Osteocyte (in vitro differentiated cells): ENCODE results near the gene CCNI2. TPM values are rescaled to one million over a fixed set of nuclear protein-coding genes. Genes with fewer than 3 reads are reported as not detected.

Source experiments
- DNase-seq: peaks from one replicate; pipeline ENCODE4 v3.0.0; 2021; ENCODE audit warnings: mixed read lengths; ENCODE audit not compliant: unreplicated experiment; ENCODE audit errors: extremely low spot score
- H3K27ac Mint-ChIP-seq: one replicate; pipeline ENCODE4 v1.8.0; 2021; ENCODE audit warnings: mild to moderate bottlenecking, mixed read lengths; ENCODE audit not compliant: unreplicated experiment
- H3K27me3 Mint-ChIP-seq: one replicate; pipeline ENCODE4 v1.8.0; 2021; ENCODE audit warnings: mixed read lengths; ENCODE audit not compliant: unreplicated experiment
- H3K36me3 Mint-ChIP-seq: one replicate; pipeline ENCODE4 v1.8.0; 2021; ENCODE audit warnings: mixed read lengths; ENCODE audit not compliant: unreplicated experiment
- H3K4me1 Mint-ChIP-seq: one replicate; pipeline ENCODE4 v1.8.0; 2021; ENCODE audit warnings: mixed read lengths; ENCODE audit not compliant: unreplicated experiment
- H3K4me3 Mint-ChIP-seq: one replicate; pipeline ENCODE4 v1.8.0; 2021; ENCODE audit warnings: mild to moderate bottlenecking, moderate library complexity, mixed read lengths; ENCODE audit not compliant: unreplicated experiment
- H3K9me3 Mint-ChIP-seq: one replicate; pipeline ENCODE4 v1.8.0; 2021; ENCODE audit warnings: mixed read lengths; ENCODE audit not compliant: unreplicated experiment
- total RNA-seq: library from RNA; stranded (reverse); gene quantifications from 2 replicates; pipeline ENCODE4 v1.2.1, GENCODE V29; 2021
- TF ChIP-seq, protein P1 (sequence below): fragments of 200-600 bp; sonication (generic); IDR thresholded peaks from 2 replicates; pipeline ENCODE4 v1.5.0; 2021; ENCODE audit warnings: antibody characterized with exemption, mild to moderate bottlenecking, moderate library complexity

Gene CCNI2
- total RNA-seq, 1 donor from 2014 or later: not detected

DNA sequence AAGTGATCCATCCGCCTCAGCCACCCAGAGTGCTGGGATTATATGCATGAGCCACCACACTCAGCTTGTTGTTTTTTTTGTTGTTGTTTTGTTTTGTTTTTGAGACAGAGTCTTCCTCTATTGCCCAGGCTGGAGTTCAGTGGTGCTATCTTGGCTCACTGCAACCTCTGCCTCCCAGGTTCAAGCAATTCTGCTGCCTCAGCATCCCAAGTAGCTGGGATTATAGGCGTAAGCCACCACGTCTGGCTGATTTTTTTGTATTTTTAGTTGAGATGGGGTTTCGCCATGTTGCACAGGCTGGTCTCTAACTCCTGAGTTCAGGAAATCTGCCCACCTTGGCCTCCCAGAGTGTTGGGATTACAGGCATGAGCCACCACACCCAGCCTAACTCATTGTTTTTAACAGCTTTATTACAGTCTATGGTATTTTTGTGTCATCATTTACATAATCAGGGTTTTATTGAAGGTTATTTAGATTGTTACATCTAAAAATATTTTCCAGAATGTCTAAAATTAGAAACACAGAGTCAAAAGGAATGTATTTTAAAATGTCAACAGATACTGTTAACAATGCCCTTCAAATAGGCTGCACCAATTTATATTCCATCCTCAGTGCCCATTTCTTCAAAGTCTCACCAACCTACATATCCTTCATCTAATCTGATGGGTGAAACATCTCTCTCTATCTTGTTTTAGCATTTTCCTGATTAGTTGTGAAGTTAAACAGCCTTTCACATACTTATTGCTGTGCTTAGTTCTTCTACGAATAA lies 28.5 kb upstream of the CCNI2 start:
- H3K27me3 Mint-ChIP-seq: no peaks in the 10 kb centered on the region
- no peaks in the 10 kb centered on the region for H3K9me3 Mint-ChIP-seq
- no peak overlapping the region for H3K27ac Mint-ChIP-seq
- no peaks in the 10 kb centered on the region for H3K4me1 Mint-ChIP-seq
- H3K36me3 Mint-ChIP-seq: peaks cover 30% of the 10 kb centered on the region
- DNase-seq: no peak
- TF ChIP-seq, protein P1, sequence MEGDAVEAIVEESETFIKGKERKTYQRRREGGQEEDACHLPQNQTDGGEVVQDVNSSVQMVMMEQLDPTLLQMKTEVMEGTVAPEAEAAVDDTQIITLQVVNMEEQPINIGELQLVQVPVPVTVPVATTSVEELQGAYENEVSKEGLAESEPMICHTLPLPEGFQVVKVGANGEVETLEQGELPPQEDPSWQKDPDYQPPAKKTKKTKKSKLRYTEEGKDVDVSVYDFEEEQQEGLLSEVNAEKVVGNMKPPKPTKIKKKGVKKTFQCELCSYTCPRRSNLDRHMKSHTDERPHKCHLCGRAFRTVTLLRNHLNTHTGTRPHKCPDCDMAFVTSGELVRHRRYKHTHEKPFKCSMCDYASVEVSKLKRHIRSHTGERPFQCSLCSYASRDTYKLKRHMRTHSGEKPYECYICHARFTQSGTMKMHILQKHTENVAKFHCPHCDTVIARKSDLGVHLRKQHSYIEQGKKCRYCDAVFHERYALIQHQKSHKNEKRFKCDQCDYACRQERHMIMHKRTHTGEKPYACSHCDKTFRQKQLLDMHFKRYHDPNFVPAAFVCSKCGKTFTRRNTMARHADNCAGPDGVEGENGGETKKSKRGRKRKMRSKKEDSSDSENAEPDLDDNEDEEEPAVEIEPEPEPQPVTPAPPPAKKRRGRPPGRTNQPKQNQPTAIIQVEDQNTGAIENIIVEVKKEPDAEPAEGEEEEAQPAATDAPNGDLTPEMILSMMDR: no peak
- no peak overlapping the region for H3K4me3 Mint-ChIP-seq

- Mint-ChIP-seq H3K27me3 (no peaks in the 10 kb centered on the region), H3K4me3 (no peak overlapping the region), H3K27ac (no peak overlapping the region), H3K4me1 (no peaks in the 10 kb centered on the region), H3K9me3 (no peaks in the 10 kb centered on the region), H3K36me3 (peaks cover 33% of the 10 kb centered on the region)
- TF ChIP-seq, protein P1: no peak
- no peak for DNase-seq
Observed at GRCh38 chr5:132725745-132726144, 21.5 kb upstream of the CCNI2 start.

DNA sequence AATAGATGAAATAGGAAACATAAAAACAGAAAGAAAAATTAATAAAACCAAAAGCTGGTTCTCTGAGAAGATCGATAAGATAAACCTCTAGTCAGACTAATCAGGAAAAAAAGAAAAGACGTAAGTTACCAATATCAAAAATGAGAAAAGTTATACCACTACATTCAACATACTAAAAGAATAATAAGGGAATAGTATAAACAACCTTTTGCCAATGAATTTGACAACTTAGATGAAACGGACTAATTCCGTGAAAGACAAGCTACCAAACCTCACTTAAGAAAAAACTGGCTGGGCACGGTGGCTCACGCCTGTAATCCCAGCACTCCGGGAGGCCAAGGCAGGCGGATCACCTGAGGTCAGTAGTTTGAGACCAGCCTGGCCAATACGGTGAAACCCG lies 17.3 kb upstream of the CCNI2 start:
- no peaks in the 10 kb centered on the region for H3K4me1 Mint-ChIP-seq
- H3K9me3 Mint-ChIP-seq: no peaks in the 10 kb centered on the region
- H3K27ac Mint-ChIP-seq: no peak overlapping the region
- H3K27me3 Mint-ChIP-seq: no peaks in the 10 kb centered on the region
- TF ChIP-seq, protein P1: no peak
- peaks cover 24% of the 10 kb centered on the region for H3K36me3 Mint-ChIP-seq
- H3K4me3 Mint-ChIP-seq: no peak overlapping the region
- no peak for DNase-seq

DNA sequence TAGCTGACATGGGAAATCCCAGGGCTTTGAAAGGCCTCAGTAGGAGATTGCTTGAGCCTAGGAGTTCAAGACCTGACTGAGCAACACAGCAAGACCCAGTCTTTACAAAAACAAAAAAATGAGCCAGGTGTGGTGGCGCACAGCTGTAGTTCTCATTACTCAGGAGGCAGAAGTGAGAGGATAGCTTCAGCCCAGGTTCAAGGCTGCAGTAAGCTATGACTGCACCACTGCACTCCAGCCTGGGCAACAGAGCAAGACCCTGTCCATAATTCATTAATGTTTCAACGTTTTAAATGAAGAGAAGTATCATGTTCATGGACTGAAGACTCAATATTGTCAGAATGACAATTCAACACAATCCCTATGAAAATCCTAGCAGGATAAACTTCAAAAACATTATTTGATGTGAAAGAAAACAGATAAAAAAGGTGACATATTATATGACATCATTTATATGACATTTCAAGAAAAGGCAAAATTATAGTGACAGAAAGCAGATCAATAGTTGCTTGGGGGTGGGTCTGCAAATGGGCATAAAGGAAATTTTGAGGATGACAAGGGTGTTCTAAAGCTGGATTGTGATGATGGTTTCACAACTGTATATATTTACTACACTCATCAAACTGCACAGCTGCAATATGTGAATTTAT lies 13.6 kb upstream of the CCNI2 start:
- no peak overlapping the region for H3K27ac Mint-ChIP-seq
- TF ChIP-seq, protein P1: no peak
- H3K4me3 Mint-ChIP-seq: no peak overlapping the region
- no peak for DNase-seq
- peaks cover 8% of the 10 kb centered on the region for H3K36me3 Mint-ChIP-seq
- H3K9me3 Mint-ChIP-seq: no peaks in the 10 kb centered on the region
- peaks cover 22% of the 10 kb centered on the region for H3K4me1 Mint-ChIP-seq
- no peaks in the 10 kb centered on the region for H3K27me3 Mint-ChIP-seq

- no peak overlapping the region for H3K27ac Mint-ChIP-seq
- no peak for DNase-seq
- peaks cover 22% of the 10 kb centered on the region for H3K4me1 Mint-ChIP-seq
- H3K27me3 Mint-ChIP-seq: peaks cover 3% of the 10 kb centered on the region
- no peak overlapping the region for H3K4me3 Mint-ChIP-seq
- peaks cover 6% of the 10 kb centered on the region for H3K36me3 Mint-ChIP-seq
- H3K9me3 Mint-ChIP-seq: no peaks in the 10 kb centered on the region
- TF ChIP-seq, protein P1: no peak
Observed at GRCh38 chr5:132734687-132735086, 12.5 kb upstream of the CCNI2 start.
